Measurements from ENCODE around the gene MRPS7.
"Not testable (repeated sequence)": the region's sequence is repeated elsewhere in the genome, so short reads cannot be mapped to it uniquely, and the experiment has no call there.

The MRPS7 gene

DNA sequence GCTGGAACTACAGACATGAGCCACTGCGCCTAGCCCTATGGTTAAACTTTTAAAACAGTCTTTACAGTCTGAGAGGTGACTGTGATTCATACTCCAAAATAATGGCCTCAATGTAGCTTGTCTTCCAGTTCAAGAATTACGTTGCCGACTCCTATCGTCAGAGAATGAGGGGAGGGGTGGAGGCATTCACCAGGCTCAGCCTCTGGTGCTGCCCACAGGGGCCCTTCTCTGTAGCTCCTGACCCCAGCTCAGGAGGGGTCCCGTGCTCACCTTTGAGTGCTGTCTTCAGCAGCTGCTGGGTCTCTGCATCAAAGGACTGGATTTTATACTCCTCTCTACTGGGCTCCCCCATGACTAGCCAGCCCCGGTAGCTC is 8.2 kb downstream of the MRPS7 start:
- DNase-seq (ENCODE audit: low read depth in 1 of 2, low spot score in 1 of 2), result no peak
- in situ Hi-C loops (cut with HindIII; ENCODE audit: low pct_unique_long_range_greater_than_20kb, low sequenced_read_pairs), result no loop called here
- no peak for TF ChIP-seq JUND (IDR thresholded peaks at IDR 0.05; ENCODE audit: low read depth)

DNA sequence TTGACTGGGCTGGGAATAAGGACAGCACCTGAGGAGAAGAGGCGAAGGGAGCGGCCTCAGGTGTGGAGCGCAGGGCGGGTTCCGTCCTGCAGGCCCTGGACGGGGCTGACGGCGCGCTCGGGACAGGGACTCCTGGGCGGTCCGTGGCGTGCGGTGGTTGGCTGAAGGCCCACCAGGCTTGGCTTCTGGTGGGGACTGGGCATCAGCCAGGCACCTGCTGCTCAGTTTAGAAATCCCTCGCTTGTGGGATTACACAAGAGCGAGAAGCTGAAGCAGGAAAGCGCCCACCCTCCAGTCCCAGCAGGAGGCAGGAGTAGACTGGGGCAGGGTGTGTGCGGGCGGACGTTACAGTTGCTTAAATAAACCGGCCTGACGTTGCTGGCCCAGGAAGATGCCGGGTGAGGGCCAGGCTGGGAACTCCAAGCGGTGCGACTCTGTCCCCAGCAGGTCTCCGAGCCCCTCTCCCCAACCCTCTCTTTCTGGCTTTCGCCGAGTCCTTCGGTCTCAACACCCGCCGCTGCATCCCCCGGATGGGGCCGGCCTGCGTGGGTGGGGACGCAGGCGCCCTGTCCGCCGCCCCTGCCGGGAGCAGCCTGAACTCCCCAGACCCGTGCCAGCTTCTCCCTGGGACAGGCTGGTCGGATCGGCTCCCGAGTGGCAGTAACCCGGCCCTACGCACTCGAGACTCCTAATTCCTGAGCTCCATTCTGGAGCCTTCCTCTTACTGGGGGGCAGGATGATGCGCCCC is 8.7 kb downstream of the MRPS7 start:
- DNase-seq (ENCODE audit: low read depth in 1 of 2, low spot score in 1 of 2), result peak; percentile 83 to 89
- TF ChIP-seq JUND (IDR thresholded peaks at IDR 0.05; ENCODE audit: low read depth), result no peak
- in situ Hi-C loops (cut with HindIII; ENCODE audit: low pct_unique_long_range_greater_than_20kb, low sequenced_read_pairs), result no loop called here

GRCh38 chr17:75270966-75271232 is 9.2 kb downstream of the MRPS7 start, which contains the start of gene MIF4GD:
MIF4GD (minus strand) TSS chr17:75271231; CDS start chr17:75270195, 1,036 bp downstream.
- in situ Hi-C loops (cut with HindIII; ENCODE audit: low pct_unique_long_range_greater_than_20kb, low sequenced_read_pairs), result no loop called here
- DNase-seq (ENCODE audit: low read depth in 1 of 2, low spot score in 1 of 2), result no peak
- no peak for TF ChIP-seq JUND (IDR thresholded peaks at IDR 0.05; ENCODE audit: low read depth)

DNA sequence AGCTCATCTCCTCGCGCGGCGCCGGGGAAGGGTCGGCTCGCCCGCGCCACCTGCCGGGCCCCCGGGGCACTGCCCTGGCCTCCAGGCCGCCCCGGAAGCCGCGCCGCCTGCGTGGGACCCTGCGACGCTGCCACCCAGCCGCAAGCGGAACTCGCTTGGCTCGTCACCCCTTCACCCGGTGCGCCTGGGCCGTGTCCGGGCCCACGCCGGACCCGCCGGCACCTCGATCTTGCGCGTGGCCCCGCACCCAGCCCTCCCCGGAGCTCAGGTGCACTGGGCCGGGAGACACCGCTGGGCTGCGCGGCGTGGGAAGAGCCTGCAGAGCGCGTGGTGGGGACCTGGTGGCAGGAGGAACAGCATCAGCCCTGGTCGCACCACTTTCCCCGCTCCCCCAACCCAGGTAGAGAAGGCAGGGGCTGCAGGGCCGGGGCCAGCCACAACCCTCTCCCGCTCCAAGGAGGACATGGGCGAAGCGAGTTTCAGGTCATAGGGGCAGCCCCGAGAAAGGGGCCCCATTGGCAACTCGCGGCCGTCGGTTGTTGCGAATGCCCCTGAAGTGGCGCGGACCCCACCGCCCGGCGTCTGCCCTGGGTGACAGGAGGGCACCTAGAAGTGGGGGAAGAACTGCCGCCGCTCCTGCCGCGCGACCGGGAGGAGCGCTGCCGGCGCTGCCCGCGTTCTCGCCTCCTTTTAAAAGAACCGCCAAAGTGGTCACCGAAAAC is 9.7 kb downstream of the MRPS7 start:
- peak; percentile 91 to 95 for DNase-seq (ENCODE audit: low read depth in 1 of 2, low spot score in 1 of 2)
- in situ Hi-C loops (cut with HindIII; ENCODE audit: low pct_unique_long_range_greater_than_20kb, low sequenced_read_pairs), result no loop called here
- no peak for TF ChIP-seq JUND (IDR thresholded peaks at IDR 0.05; ENCODE audit: low read depth)

DNA sequence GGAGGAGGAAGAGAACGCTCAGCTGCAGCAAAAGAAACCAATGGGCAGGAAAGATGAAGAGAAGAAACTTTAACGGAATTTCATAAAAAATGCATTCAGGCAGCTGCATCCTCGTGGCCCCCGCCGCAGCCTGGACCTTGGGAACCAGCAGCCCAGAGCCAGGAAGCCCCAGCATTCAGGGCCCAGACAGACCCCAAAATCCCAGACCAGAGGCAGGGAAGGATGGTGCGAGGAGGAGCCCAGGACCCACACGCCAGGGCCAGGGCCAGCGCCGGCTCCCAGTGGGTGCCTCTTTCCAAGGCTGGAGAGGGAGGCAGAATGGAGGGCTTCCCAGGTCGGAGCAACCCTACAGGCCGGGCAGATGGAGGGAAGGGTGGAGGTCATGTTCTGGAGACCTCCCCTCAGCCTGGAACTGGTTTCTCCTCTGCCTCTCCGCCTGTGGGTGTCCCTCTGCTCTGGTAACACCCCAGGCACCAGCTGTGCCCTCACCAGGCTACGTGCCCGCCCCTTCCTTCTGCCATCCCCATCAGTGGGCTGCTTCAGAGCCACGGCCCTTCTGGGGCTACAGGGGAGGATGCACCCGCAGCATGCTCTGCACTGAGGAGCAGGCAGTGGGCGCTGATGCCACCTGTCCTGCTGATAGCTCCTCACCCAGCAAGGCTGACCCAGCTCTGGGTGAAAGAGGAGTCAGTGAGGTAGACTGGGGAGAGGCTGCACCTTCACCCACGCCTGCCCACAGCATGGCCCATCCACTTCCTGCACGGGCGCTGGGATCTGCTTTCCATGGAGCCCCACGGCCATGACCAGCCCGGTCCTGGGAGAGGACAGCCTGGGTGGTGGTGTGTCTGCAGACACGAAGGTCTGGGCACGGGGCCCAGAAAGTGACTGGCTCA is 10.5 kb downstream of the MRPS7 start:
- no peak for TF ChIP-seq JUND (IDR thresholded peaks at IDR 0.05; ENCODE audit: low read depth)
- in situ Hi-C loops (cut with HindIII; ENCODE audit: low pct_unique_long_range_greater_than_20kb, low sequenced_read_pairs), result no loop called here
- no peak for DNase-seq (ENCODE audit: low read depth in 1 of 2, low spot score in 1 of 2)

GRCh38 chr17:75272848-75273184 is 11.1 kb downstream of the MRPS7 start:
- DNase-seq (ENCODE audit: low read depth in 1 of 2, low spot score in 1 of 2), result no peak
- TF ChIP-seq JUND (IDR thresholded peaks at IDR 0.05; ENCODE audit: low read depth), result no peak
- in situ Hi-C loops (cut with HindIII; ENCODE audit: low pct_unique_long_range_greater_than_20kb, low sequenced_read_pairs), result no loop called here

DNA sequence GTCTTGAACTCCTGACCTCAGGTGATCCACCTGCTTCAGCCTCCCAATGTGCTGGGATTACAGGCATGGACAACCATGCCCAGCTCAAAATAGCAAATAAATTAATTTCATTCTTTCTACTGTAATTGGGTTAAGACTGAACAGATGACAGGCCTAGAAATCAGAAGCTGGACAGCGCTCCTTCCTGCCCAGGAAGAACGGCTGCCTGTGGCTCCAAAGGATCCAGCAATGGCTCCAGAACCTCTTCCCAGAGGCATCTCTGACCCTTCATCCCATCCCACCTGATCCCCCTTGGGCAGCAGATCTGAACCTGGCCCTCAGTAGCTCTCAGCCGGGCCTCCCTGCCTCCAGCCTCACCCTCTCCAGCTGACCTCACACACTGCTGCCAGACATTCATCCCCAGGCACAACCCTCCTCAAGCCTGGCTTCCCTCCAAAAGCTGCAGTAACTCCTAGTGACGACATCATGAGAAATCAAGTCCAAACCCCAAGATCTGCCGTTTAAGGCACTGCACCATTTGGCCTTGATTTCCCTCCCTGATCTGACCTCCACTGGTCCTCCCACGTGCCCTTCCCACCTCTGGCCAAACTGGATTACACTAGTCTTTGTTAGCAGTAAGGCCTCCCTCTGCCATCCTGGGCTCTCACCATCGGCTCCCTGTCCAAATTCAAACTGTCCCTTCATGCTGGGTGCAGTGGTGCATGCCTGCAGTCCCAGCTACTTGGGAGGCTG is 12.5 kb downstream of the MRPS7 start:
- no peak for DNase-seq (ENCODE audit: low read depth in 1 of 2, low spot score in 1 of 2)
- in situ Hi-C loops (cut with HindIII; ENCODE audit: low pct_unique_long_range_greater_than_20kb, low sequenced_read_pairs), result no loop called here
- no peak for TF ChIP-seq JUND (IDR thresholded peaks at IDR 0.05; ENCODE audit: low read depth)

DNA sequence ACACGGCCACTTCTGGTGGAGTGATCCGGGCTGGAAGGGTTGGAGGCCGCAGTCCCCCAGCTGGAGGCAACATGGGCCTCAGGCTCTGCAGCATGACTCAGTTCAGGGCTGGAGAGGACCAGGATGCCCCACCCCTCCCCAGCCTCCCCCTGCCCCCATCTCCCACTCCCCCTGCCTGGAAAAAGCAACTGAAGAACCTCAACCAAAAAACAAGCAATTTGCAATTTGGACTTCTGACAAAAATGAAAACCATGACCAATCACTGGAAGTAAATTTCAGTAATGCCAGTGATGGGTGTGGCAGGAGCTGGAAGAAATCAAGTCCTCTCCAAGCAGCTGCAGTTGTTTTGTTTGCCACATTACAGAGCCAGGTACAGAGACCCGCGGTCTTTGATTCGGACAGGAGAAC is 16.0 kb downstream of the MRPS7 start:
- in situ Hi-C loops (cut with HindIII; ENCODE audit: low pct_unique_long_range_greater_than_20kb, low sequenced_read_pairs), result no loop called here
- no peak for DNase-seq (ENCODE audit: low read depth in 1 of 2, low spot score in 1 of 2)
- no peak for TF ChIP-seq JUND (IDR thresholded peaks at IDR 0.05; ENCODE audit: low read depth)

DNA sequence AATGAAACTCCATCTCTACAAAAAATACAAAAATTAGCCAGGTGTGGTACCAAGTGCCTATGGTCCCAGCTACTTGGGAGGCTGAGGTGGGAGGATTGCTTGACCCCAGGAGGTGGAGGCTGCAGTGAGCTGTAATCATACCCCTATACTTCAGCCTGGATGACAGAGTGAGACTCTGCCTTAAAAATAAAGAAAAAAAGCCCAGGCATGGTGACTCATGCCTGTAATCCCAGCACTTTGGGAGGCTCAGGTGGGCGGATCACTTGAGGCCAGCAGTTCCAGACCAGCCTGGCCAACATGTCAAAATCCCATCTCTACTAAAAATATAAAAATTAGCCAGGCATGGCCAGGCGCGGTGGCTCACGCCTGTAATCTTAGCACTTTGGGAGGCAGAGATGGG is 18.5 kb downstream of the MRPS7 start:
- DNase-seq (ENCODE audit: low read depth in 1 of 2, low spot score in 1 of 2); in situ Hi-C loops (cut with HindIII; ENCODE audit: low pct_unique_long_range_greater_than_20kb, low sequenced_read_pairs): not testable (repeated sequence)

- TF ChIP-seq JUND (IDR thresholded peaks at IDR 0.05; ENCODE audit: low read depth), result no peak
- no peak for DNase-seq (ENCODE audit: low read depth in 1 of 2, low spot score in 1 of 2)
- in situ Hi-C loops (cut with HindIII; ENCODE audit: low pct_unique_long_range_greater_than_20kb, low sequenced_read_pairs), result no loop called here
These were observed 23.4 kb downstream of the MRPS7 start for GRCh38 chr17:75285123-75285522.

DNA sequence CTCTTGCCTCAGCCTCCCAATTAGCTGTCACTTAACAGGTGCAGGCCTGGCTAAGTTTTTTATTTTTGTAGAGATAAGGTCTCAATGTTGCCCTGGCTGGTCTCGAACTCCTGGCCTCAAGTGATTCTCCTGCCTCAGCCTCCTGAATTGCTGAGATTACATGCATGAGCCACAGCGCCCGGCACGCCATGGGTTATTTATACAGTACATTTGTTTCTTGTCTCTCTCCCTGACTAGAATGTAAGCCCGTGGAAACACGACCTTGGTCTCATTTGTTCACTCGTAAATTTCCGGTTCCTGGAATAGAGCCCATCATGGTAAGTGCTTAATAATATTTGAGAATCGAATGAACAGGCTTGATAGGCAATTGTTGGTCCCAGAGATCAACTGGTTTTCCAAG is 25.5 kb downstream of the MRPS7 start:
- DNase-seq (ENCODE audit: low read depth in 1 of 2, low spot score in 1 of 2), result no peak
- in situ Hi-C loops (cut with HindIII; ENCODE audit: low pct_unique_long_range_greater_than_20kb, low sequenced_read_pairs), result no loop called here
- TF ChIP-seq JUND (IDR thresholded peaks at IDR 0.05; ENCODE audit: low read depth), result no peak

DNA sequence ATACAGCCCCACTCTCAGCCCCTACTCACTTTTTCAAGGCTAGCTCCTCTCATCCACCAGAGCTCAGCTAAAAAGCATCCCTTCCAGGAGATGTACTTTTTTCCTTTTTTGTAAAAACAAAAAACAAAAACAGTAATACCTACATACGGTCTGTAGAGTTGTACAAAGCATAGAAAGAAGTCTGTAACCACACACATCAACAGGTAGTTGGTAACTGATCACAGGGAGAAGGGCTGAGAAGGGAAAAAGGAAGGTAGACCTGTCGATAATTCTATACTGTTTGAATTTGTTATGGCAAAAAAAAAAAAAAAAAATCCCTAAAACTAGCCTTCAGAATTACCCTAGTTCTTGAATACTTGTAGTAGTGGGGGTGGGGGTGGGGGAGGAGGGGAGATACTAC is 26.7 kb downstream of the MRPS7 start:
- DNase-seq (ENCODE audit: low read depth in 1 of 2, low spot score in 1 of 2), result no peak

More for the DNA sequence above, 26.7 kb downstream of the MRPS7 start:
- TF ChIP-seq JUND (IDR thresholded peaks at IDR 0.05; ENCODE audit: low read depth), result no peak
- in situ Hi-C loops (cut with HindIII; ENCODE audit: low pct_unique_long_range_greater_than_20kb, low sequenced_read_pairs), result no loop called here

Measured in T47D (cell line).